Keratinocyte (primary cell): ENCODE data around the gene CCNH. TPM values are rescaled to one million over a fixed set of nuclear protein-coding genes. Genes with fewer than 3 reads are reported as not detected.
A peak's percentile ranks its signal among the peaks of the same experiment; 100 is the strongest.

ENCODE experiments used
- DNase-seq: peaks from one replicate; pipeline ENCODE4 v3.0.0-alpha.2; 2011; ENCODE audit warnings: low read depth, missing footprints, low spot score
- FAIRE-seq: peaks from 2 replicates; lab custom pipeline; 2011; peaks lifted over from hg19 to GRCh38; lab: Jason Lieb, UNC
- H2AFZ ChIP-seq: 2 replicates; pipeline ENCODE4 v1.6.0; 2012; ENCODE audit warnings: low read length, control low read depth, inconsistent platforms; ENCODE audit not compliant: control insufficient read depth
- H3K27ac ChIP-seq: 2 replicates; pipeline ENCODE4 v1.5.1; 2011; ENCODE audit warnings: low read length; ENCODE audit not compliant: control insufficient read depth, insufficient read depth
- H3K27me3 ChIP-seq: 3 replicates; pipeline ENCODE4 v1.6.0; 2011; ENCODE audit warnings: low read length; ENCODE audit not compliant: control insufficient read depth, insufficient read depth; ENCODE audit errors: extremely low read depth
- H3K36me3 ChIP-seq, 2 experiments: 2 replicates in 1 of 2; 3 replicates in 1 of 2; pipeline ENCODE4 v1.5.1; 2011; ENCODE audit warnings: low read length in 2 of 2, mild to moderate bottlenecking in 1 of 2; ENCODE audit not compliant: control insufficient read depth in 2 of 2, insufficient read depth in 2 of 2; ENCODE audit errors: extremely low read depth in 1 of 2
- H3K4me1 ChIP-seq: 3 replicates; pipeline ENCODE4 v1.5.1; 2011; ENCODE audit warnings: low read length; ENCODE audit not compliant: control insufficient read depth, insufficient read depth; ENCODE audit errors: extremely low read depth
- H3K4me2 ChIP-seq: 3 replicates; pipeline ENCODE4 v1.6.0; 2011; ENCODE audit warnings: low read depth, low read length; ENCODE audit not compliant: control insufficient read depth, insufficient read depth; ENCODE audit errors: extremely low read depth
- H3K4me3 ChIP-seq, 3 experiments: fragments of 200-600 bp in 1 of 3; sonication (generic) in 1 of 3; 2 replicates in 2 of 3; 3 replicates in 1 of 3; pipeline ENCODE4 v1.5.1; 2011 to 2016; ENCODE audit warnings: low read length in 3 of 3, mild to moderate bottlenecking in 3 of 3, control low read depth in 2 of 3, inconsistent platforms in 1 of 3, low read depth in 1 of 3, mixed read lengths in 1 of 3, mixed run types in 1 of 3, moderate library complexity in 1 of 3; ENCODE audit not compliant: control insufficient read depth in 2 of 3, insufficient read depth in 2 of 3; ENCODE audit errors: extremely low read depth in 1 of 3
- H3K79me2 ChIP-seq: 2 replicates; pipeline ENCODE4 v1.6.0; 2012; ENCODE audit warnings: low read length; ENCODE audit not compliant: control insufficient read depth, insufficient read depth
- H3K9ac ChIP-seq: 3 replicates; pipeline ENCODE4 v1.6.0; 2011; ENCODE audit warnings: low read length; ENCODE audit not compliant: control insufficient read depth, insufficient read depth; ENCODE audit errors: extremely low read depth
- H3K9me1 ChIP-seq: 3 replicates; pipeline ENCODE4 v1.6.0; 2011; ENCODE audit warnings: low read length; ENCODE audit not compliant: control insufficient read depth, insufficient read depth; ENCODE audit errors: extremely low read depth
- H3K9me3 ChIP-seq: 2 replicates; pipeline ENCODE4 v1.5.1; 2012; ENCODE audit warnings: low read depth, low read length; ENCODE audit not compliant: control insufficient read depth
- H4K20me1 ChIP-seq: 3 replicates; pipeline ENCODE4 v1.6.0; 2011; ENCODE audit warnings: low read length; ENCODE audit not compliant: control insufficient read depth, insufficient read depth; ENCODE audit errors: extremely low read depth
- EZH2 ChIP-seq: IDR thresholded peaks from one replicate; pipeline ENCODE4 v1.6.1; 2012; ENCODE audit warnings: inconsistent platforms, mild to moderate bottlenecking, low read length, moderate library complexity
- dilution Hi-C: fragments of 300-500 bp; cut with MboI; formaldehyde crosslinking; loops from one replicate; pipeline ENCODE4 v1.7.0; 2020; ENCODE audit warnings: low sequenced_read_pairs; ENCODE audit not compliant: extremely low pct_ligation_motif_present
- polyA plus RNA-seq, 5 experiments: library from polyadenylated mRNA; depleted of rRNA in 3 of 5; stranded (reverse) in 3 of 5; stranded (forward) in 1 of 5; unstranded in 1 of 5; fragments of >200 nt; gene quantifications; 1 replicate in 1 of 5; 2 replicates in 3 of 5; 3 replicates in 1 of 5; pipeline versions ENCODE4 v1.2.1 to v1.2.3, GENCODE V29; 2011 to 2012; ENCODE audit warnings: missing spikeins in 2 of 5, low read depth in 1 of 5, low replicate concordance in 1 of 5
- TF ChIP-seq, protein P1 (sequence below), 3 experiments: IDR thresholded peaks in 1 of 3; conservative IDR thresholded peaks in 1 of 3; optimal IDR thresholded peaks in 1 of 3; 2 replicates in 2 of 3; 3 replicates in 1 of 3; pipeline versions ENCODE3 to v1.5.1; 2011; ENCODE audit warnings: low read length in 3 of 3, mild to moderate bottlenecking in 3 of 3, moderate library complexity in 2 of 3, control low read depth in 1 of 3, inconsistent platforms in 1 of 3; ENCODE audit not compliant: insufficient read depth in 2 of 3; ENCODE audit errors: extremely low read depth in 1 of 3

CCNH gene
- polyA plus RNA-seq, 1 donor (not counting 4 experiments of a cell fraction or from before 2014, with no cell fraction given) = 56.5 TPM

DNA sequence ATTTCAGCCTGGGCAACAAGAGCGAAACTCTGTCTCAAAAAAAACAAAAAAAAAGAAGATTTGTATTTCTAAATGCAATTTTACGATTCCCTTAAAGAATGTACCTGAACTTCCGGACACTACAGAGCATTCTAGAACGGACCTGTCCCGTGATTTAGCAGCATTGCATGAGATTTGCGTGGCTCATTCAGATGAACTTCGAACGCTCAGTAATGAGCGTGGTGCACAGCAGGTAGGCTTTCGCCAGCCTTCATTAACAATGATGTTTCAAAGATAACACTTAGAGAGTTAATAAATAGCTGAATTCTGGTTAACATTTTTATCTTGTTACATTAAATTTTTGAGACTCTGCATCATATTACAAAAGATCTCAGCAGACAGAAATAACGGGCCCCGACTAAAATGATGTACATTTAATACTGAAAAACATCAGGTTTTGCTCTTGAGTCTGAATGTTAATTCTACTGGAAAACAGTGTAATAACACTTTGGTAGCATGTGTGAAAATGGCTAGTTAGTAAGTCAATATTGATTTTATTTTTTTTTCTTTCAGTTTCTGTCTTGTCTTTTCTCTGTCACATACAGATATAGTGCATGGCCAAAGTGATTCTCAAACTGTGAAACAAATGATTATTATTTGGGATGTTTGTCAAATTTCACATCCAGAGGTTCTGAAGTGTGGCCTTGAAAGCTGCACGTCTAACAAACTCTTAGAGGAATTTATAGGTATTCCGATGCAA is 23.3 kb downstream of the CCNH start:
- Histone ChIP-seq H3K79me2 (no peaks in the 10 kb centered on the region), H3K27me3 (no peaks in the 10 kb centered on the region), H3K9ac (no peak overlapping the region), H2AFZ (no peak overlapping the region), H3K9me3 (no peaks in the 10 kb centered on the region), H3K4me1 (peaks cover 14% of the 10 kb centered on the region), H3K36me3 (peaks cover 17 to 33% of the 10 kb centered on the region in 2 experiments), H3K4me3 (no peak overlapping the region), H3K9me1 (no peaks in the 10 kb centered on the region), H3K4me2 (no peak overlapping the region), H4K20me1 (no peaks in the 10 kb centered on the region), H3K27ac (no peak overlapping the region)
- TF ChIP-seq, protein P1, sequence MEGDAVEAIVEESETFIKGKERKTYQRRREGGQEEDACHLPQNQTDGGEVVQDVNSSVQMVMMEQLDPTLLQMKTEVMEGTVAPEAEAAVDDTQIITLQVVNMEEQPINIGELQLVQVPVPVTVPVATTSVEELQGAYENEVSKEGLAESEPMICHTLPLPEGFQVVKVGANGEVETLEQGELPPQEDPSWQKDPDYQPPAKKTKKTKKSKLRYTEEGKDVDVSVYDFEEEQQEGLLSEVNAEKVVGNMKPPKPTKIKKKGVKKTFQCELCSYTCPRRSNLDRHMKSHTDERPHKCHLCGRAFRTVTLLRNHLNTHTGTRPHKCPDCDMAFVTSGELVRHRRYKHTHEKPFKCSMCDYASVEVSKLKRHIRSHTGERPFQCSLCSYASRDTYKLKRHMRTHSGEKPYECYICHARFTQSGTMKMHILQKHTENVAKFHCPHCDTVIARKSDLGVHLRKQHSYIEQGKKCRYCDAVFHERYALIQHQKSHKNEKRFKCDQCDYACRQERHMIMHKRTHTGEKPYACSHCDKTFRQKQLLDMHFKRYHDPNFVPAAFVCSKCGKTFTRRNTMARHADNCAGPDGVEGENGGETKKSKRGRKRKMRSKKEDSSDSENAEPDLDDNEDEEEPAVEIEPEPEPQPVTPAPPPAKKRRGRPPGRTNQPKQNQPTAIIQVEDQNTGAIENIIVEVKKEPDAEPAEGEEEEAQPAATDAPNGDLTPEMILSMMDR (optimal IDR thresholded peaks at IDR 0.05 in 1 of 3, IDR thresholded peaks at IDR 0.05 in 1 of 3, conservative IDR thresholded peaks at IDR 0.05 in 1 of 3; ENCODE audit: extremely low read depth in 1 of 3, insufficient read depth in 2 of 3, low read length in 3 of 3) = no peak
- no peak for TF ChIP-seq EZH2
- dilution Hi-C loops = no loop called here
- DNase-seq = no peak
- FAIRE-seq = no peak

DNA sequence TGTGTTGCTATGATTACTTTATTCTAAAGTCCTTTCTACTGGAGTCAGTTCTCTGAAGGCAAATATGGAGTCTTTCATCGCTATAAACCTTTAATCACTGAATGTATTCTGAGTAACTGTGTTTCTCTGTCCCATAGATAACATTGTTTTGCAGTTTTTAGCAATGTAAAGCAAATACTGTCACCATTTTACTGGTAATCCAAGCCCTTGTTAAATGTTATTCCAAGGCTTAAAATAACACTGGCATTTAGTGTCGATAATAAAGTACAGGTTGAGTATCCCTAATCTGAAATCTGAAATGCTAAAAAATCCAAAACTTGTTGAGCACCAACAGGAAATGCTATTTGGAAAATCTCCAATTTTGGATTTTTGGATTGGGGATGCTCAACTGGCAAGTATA is 24.6 kb downstream of the CCNH start:
- no peak overlapping the region for H3K27ac ChIP-seq
- H3K27me3 ChIP-seq = no peaks in the 10 kb centered on the region
- no peak overlapping the region for H3K9ac ChIP-seq
- TF ChIP-seq, protein P1 (optimal IDR thresholded peaks at IDR 0.05 in 1 of 3, IDR thresholded peaks at IDR 0.05 in 1 of 3, conservative IDR thresholded peaks at IDR 0.05 in 1 of 3; ENCODE audit: extremely low read depth in 1 of 3, insufficient read depth in 2 of 3, low read length in 3 of 3) = no peak
- TF ChIP-seq EZH2 = no peak
- no peak overlapping the region for H3K4me3 ChIP-seq
- H4K20me1 ChIP-seq = no peaks in the 10 kb centered on the region
- peaks cover 16 to 33% of the 10 kb centered on the region in 2 experiments for H3K36me3 ChIP-seq
- DNase-seq (no peak), FAIRE-seq (peak; percentile 53)
- H2AFZ ChIP-seq = no peak overlapping the region
- H3K9me1 ChIP-seq = no peaks in the 10 kb centered on the region
- no peaks in the 10 kb centered on the region for H3K79me2 ChIP-seq
- no peaks in the 10 kb centered on the region for H3K9me3 ChIP-seq
- H3K4me1 ChIP-seq = peaks cover 6% of the 10 kb centered on the region
- dilution Hi-C loops = no loop called here
- H3K4me2 ChIP-seq = no peak overlapping the region
